Liver (tissue), 9 donors: ENCODE data around the gene MYRF. TPM values are rescaled to one million over a fixed set of nuclear protein-coding genes. Genes with fewer than 3 reads are reported as not detected.

ENCODE experiments used
- DNase-seq: peaks from one replicate; pipeline ENCODE4 v3.0.0-alpha.2; 2017; ENCODE audit warnings: low spot score
- H3K27ac ChIP-seq, 2 donors: one replicate each; pipeline ENCODE4 v1.7.0; 2013; ENCODE audit warnings: inconsistent platforms in 2 of 2, low read length in 2 of 2, control low read depth in 1 of 2, low read depth in 1 of 2, mild to moderate bottlenecking in 1 of 2
- H3K27me3 ChIP-seq, 4 donors: one replicate each; pipeline versions ENCODE4 v1.6.1 to v1.7.0; 2013; ENCODE audit warnings: low read length in 3 of 4, inconsistent platforms in 1 of 4, mild to moderate bottlenecking in 1 of 4, moderate library complexity in 1 of 4; ENCODE audit not compliant: control insufficient read depth in 4 of 4, insufficient read depth in 4 of 4
- H3K36me3 ChIP-seq, 4 donors: one replicate each; pipeline versions ENCODE4 v1.6.1 to v1.7.0; 2013; ENCODE audit warnings: low read length in 3 of 4, mild to moderate bottlenecking in 3 of 4, low read depth in 1 of 4, moderate library complexity in 1 of 4; ENCODE audit not compliant: control insufficient read depth in 4 of 4, insufficient read depth in 3 of 4
- H3K4me1 ChIP-seq, 4 donors: one replicate each; pipeline versions ENCODE4 v1.6.1 to v1.7.0; 2013; ENCODE audit warnings: low read length in 3 of 4, mild to moderate bottlenecking in 3 of 4, moderate library complexity in 1 of 4; ENCODE audit not compliant: control insufficient read depth in 4 of 4, insufficient read depth in 4 of 4
- H3K4me3 ChIP-seq, 3 donors: one replicate each; pipeline versions ENCODE4 v1.6.1 to v1.7.0; 2013; ENCODE audit warnings: low read length in 3 of 3, control low read depth in 1 of 3, low read depth in 1 of 3, mild to moderate bottlenecking in 1 of 3
- H3K9ac ChIP-seq, 2 donors: one replicate each; pipeline ENCODE4 v1.7.0; 2013; ENCODE audit warnings: low read length in 2 of 2, mild to moderate bottlenecking in 2 of 2, moderate library complexity in 2 of 2, control low read depth in 1 of 2, low read depth in 1 of 2
- H3K9me3 ChIP-seq, 4 donors: one replicate each; pipeline versions ENCODE4 v1.6.1 to v1.7.0; 2013; ENCODE audit warnings: low read length in 3 of 4; ENCODE audit not compliant: control insufficient read depth in 4 of 4
- ATF3 ChIP-seq: IDR thresholded peaks from 2 replicates; pipeline ENCODE4 v1.6.1; 2016; ENCODE audit warnings: antibody characterized with exemption
- CTCF ChIP-seq: fragments of 150-350 bp; IDR thresholded peaks from 2 replicates; pipeline ENCODE4 v1.5.1; 2017; ENCODE audit warnings: improper control_type of control experiment, low read depth, low read length; ENCODE audit not compliant: missing input control
- FOXA1 ChIP-seq: IDR thresholded peaks from 2 replicates; pipeline ENCODE4 v1.6.1; 2016; ENCODE audit warnings: antibody characterized with exemption
- FOXA2 ChIP-seq: IDR thresholded peaks from 2 replicates; pipeline ENCODE4 v1.6.1; 2016; ENCODE audit warnings: antibody characterized with exemption
- GABPA ChIP-seq, 2 donors: IDR thresholded peaks in 1 of 2; conservative IDR thresholded peaks in 1 of 2; 2 replicates each; pipeline ENCODE4 v1.6.1; 2016; ENCODE audit warnings: antibody characterized with exemption in 2 of 2, mild to moderate bottlenecking in 1 of 2, moderate library complexity in 1 of 2
- HNF4G ChIP-seq: IDR thresholded peaks from 2 replicates; pipeline ENCODE4 v1.6.1; 2016; ENCODE audit warnings: antibody characterized with exemption
- JUND ChIP-seq, 2 donors: IDR thresholded peaks; 2 replicates each; pipeline ENCODE4 v1.6.1; 2016; ENCODE audit warnings: antibody characterized with exemption in 2 of 2
- RAD21 ChIP-seq, 2 donors: IDR thresholded peaks; 2 replicates each; pipeline ENCODE4 v1.6.1; 2016; ENCODE audit warnings: antibody characterized with exemption in 2 of 2, mild to moderate bottlenecking in 2 of 2
- REST ChIP-seq: IDR thresholded peaks from 2 replicates; pipeline ENCODE4 v1.6.1; 2016; ENCODE audit warnings: antibody characterized with exemption, mild to moderate bottlenecking
- RXRA ChIP-seq, 2 donors: IDR thresholded peaks; 2 replicates each; pipeline ENCODE4 v1.6.1; 2017 to 2018; ENCODE audit warnings: antibody characterized with exemption in 2 of 2, mild to moderate bottlenecking in 1 of 2
- SP1 ChIP-seq: IDR thresholded peaks from 2 replicates; pipeline ENCODE4 v1.6.1; 2018; ENCODE audit warnings: antibody characterized with exemption, mild to moderate bottlenecking
- ZBTB33 ChIP-seq: IDR thresholded peaks from 2 replicates; pipeline ENCODE4 v1.6.1; 2016; ENCODE audit warnings: antibody characterized with exemption
- WGBS: extraction: QIAGEN DNeasy Blood & Tissue Kit; methylation state at CpG from one replicate; pipeline ENCODE4 v1.1.7; 2013; 5-methylcytosine and 5-hydroxymethylcytosine counted together
- polyA plus RNA-seq, 2 donors: library from polyadenylated mRNA; stranded (reverse) in 1 of 2; unstranded in 1 of 2; fragments of 200-250 nt in 1 of 2; fragments of >200 nt in 1 of 2; fragmentation: Nextera tagmentation in 1 of 2; extraction: Ambion mirVana in 1 of 2; gene quantifications; one replicate each; pipeline versions ENCODE4 v1.2.1 to v1.2.3, GENCODE V29; 2013 to 2015
- total RNA-seq, 2 donors: library from RNA; depleted of rRNA; stranded (reverse); fragments of >200 nt; gene quantifications; one replicate each; pipeline ENCODE4 v1.2.3, GENCODE V29; 2014
- donor health status: healthy.
- donor health status: healthy.
- donor health status: healthy.
- donor health status: healthy.
- donor health status: healthy.

The MYRF gene
- total and polyA plus RNA-seq, 4 donors: 3.5 to 6.5 (median 4.4) TPM

- H3K4me1 ChIP-seq: peaks cover 0 to 29% (median 19%) of the 10 kb centered on the region in 4 donors
- H3K4me3 ChIP-seq: no peak overlapping the region
- TF ChIP-seq FOXA1 (no peak), ZBTB33 (no peak), RXRA (IDR thresholded peaks at IDR 0.05) (no peak), SP1 (no peak), REST (no peak), CTCF (no peak), ATF3 (no peak), HNF4G (no peak), FOXA2 (no peak), JUND (IDR thresholded peaks at IDR 0.05) (no peak), RAD21 (IDR thresholded peaks at IDR 0.05) (no peak), GABPA (IDR thresholded peaks at IDR 0.05 in 1 of 2, conservative IDR thresholded peaks at IDR 0.05 in 1 of 2) (no peak)
- no peak overlapping the region for H3K27ac ChIP-seq
- no peaks in the 10 kb centered on the region for H3K27me3 ChIP-seq
- 96% methylated on average over 5 of the region's 5 CpGs for WGBS
- no peaks in the 10 kb centered on the region for H3K9me3 ChIP-seq
- no peak for DNase-seq
- H3K9ac ChIP-seq: no peak overlapping the region
- H3K36me3 ChIP-seq: no peaks in the 10 kb centered on the region
Measured at GRCh38 chr11:61750631-61751273, 1.7 kb upstream of the MYRF start.

- Histone ChIP-seq H3K4me3 (no peak overlapping the region), H3K4me1 (peaks cover 3 to 34% (median 23%) of the 10 kb centered on the region in 4 donors), H3K27ac (no peak overlapping the region), H3K36me3 (no peaks in the 10 kb centered on the region), H3K9me3 (no peaks in the 10 kb centered on the region), H3K9ac (no peak overlapping the region), H3K27me3 (no peaks in the 10 kb centered on the region)
- no peak for DNase-seq
- WGBS: 73% methylated on average over 14 of the region's 14 CpGs
- TF ChIP-seq ATF3 (no peak), GABPA (IDR thresholded peaks at IDR 0.05 in 1 of 2, conservative IDR thresholded peaks at IDR 0.05 in 1 of 2) (no peak)
Measured at GRCh38 chr11:61751384-61751783, 1.1 kb upstream of the MYRF start.
